Transverse colon (tissue), 4 donors: ENCODE results near the gene WDR31. TPM values are rescaled to one million over a fixed set of nuclear protein-coding genes. Genes with fewer than 3 reads are reported as not detected.

Source experiments
- DNase-seq: peaks from one replicate; pipeline ENCODE4 v3.0.0-alpha.2; 2019
- H3K27ac ChIP-seq, 4 donors: fragments of 200-600 bp; sonication (generic); 2 replicates each; pipeline ENCODE4 v1.5.1; 2016 to 2018; ENCODE audit warnings: inconsistent platforms in 4 of 4
- H3K27me3 ChIP-seq: fragments of 200-600 bp; sonication (generic); 2 replicates; pipeline ENCODE4 v1.5.1; 2017; ENCODE audit warnings: inconsistent platforms
- H3K36me3 ChIP-seq, 4 donors: fragments of 200-600 bp; sonication (generic); 2 replicates each; pipeline ENCODE4 v1.5.1; 2017 to 2019; ENCODE audit warnings: inconsistent platforms in 4 of 4
- H3K4me1 ChIP-seq, 4 donors: fragments of 200-600 bp; sonication (generic); 2 replicates each; pipeline ENCODE4 v1.5.1; 2017 to 2020; ENCODE audit warnings: inconsistent platforms in 4 of 4
- H3K4me3 ChIP-seq, 4 donors: fragments of 200-600 bp; sonication (generic); 1 replicate in 1 of 4; 2 replicates in 3 of 4; pipeline versions ENCODE4 v1.5.1 to v1.6.1; 2017 to 2019; ENCODE audit warnings: inconsistent platforms in 4 of 4
- H3K9me3 ChIP-seq, 2 donors: fragments of 200-600 bp; sonication (generic); 2 replicates each; pipeline ENCODE4 v1.5.1; 2017 to 2019; ENCODE audit warnings: inconsistent platforms in 2 of 2
- CTCF ChIP-seq, 5 experiments: fragments of 200-600 bp in 3 of 5; fragments of 450-650 bp in 2 of 5; sonication (generic) in 3 of 5; IDR thresholded peaks; 1 replicate in 2 of 5; 2 replicates in 3 of 5; pipeline ENCODE4 v1.5.1; 2016 to 2017; ENCODE audit warnings: antibody characterized with exemption in 5 of 5, inconsistent platforms in 3 of 5, mild to moderate bottlenecking in 2 of 5, moderate library complexity in 1 of 5
- EP300 ChIP-seq: sonication (generic); formaldehyde crosslinking; IDR thresholded peaks from one replicate; pipeline ENCODE4 v1.6.1; 2017; ENCODE audit warnings: antibody characterized with exemption, low read depth
- POLR2A ChIP-seq: fragments of 450-650 bp; IDR thresholded peaks from one replicate; pipeline ENCODE4 v1.6.1; 2016; ENCODE audit warnings: antibody characterized with exemption, mild to moderate bottlenecking, moderate library complexity
- POLR2AphosphoS5 ChIP-seq, 3 donors: sonication (generic); formaldehyde crosslinking; IDR thresholded peaks; one replicate each; pipeline ENCODE4 v1.6.1; 2016; ENCODE audit warnings: antibody characterized with exemption in 3 of 3
- WGBS, 2 donors: methylation state at CpG; one replicate each; pipeline ENCODE4 v1.1.5; 2018; ENCODE audit warnings: low coverage in 1 of 2; 5-methylcytosine and 5-hydroxymethylcytosine counted together
- in situ Hi-C, 4 donors: fragments of 200-750 bp; cut with MboI; loops; one replicate each; pipeline versions ENCODE4 v1.15.0 to v1.15.1; 2017; ENCODE audit warnings: low sequenced_read_pairs in 3 of 4, low pct_ligation_motif_present in 1 of 4, low pct_unique_long_range_greater_than_20kb in 1 of 4
- intact Hi-C: fragments of 100-400 bp; cut with DNase I; formaldehyde crosslinking; loops from one replicate; pipeline ENCODE4 v1.15.1; 2023; ENCODE audit warnings: low total_unique reads
- total RNA-seq, 4 donors: library from RNA; depleted of rRNA; stranded (reverse); fragments of >200 nt; gene quantifications; one replicate each; pipeline ENCODE4 v1.1.0, GENCODE V29; 2016

Gene WDR31
- total RNA-seq, 4 donors from 2014 or later, result 0.60 to 3.0 (median 1.6) TPM

GRCh38 chr9:113316030-113316429 lies 24.0 kb downstream of the WDR31 start:
- in situ Hi-C loops, result loop anchor here in 3 of 4 donors (10.0 to 25.0 kb wide), 2 partner anchors 89 to 346 kb away; partner anchors contain the start of gene ALAD (in 1 of the 3)
- Histone ChIP-seq H3K4me1 (no peaks in the 10 kb centered on the region), H3K27ac (no peak overlapping the region), H3K36me3 (no peaks in the 10 kb centered on the region), H3K27me3 (no peaks in the 10 kb centered on the region), H3K9me3 (no peaks in the 10 kb centered on the region), H3K4me3 (no peak overlapping the region)
- no peak for DNase-seq
- TF ChIP-seq POLR2AphosphoS5 (IDR thresholded peaks at IDR 0.05), result no peak
- TF ChIP-seq POLR2A, result no peak
- TF ChIP-seq EP300, result no peak
- TF ChIP-seq CTCF (IDR thresholded peaks at IDR 0.05), result no peak
- WGBS, 2 donors, result 85 to 91% methylated on average over 3 to 4 of the region's 4 CpGs
- intact Hi-C loops, result no loop called here

GRCh38 chr9:113315231-113315630 lies 24.8 kb downstream of the WDR31 start:
- no peaks in the 10 kb centered on the region for H3K36me3 ChIP-seq
- in situ Hi-C loops, result loop anchor here in 3 of 4 donors (10.0 to 25.0 kb wide), 2 partner anchors 90 to 347 kb away; partner anchors contain the start of gene ALAD (in 1 of the 3)
- intact Hi-C loops, result no loop called here
- H3K27ac ChIP-seq, result no peak overlapping the region
- no peak overlapping the region for H3K4me3 ChIP-seq
- TF ChIP-seq EP300 (no peak), CTCF (IDR thresholded peaks at IDR 0.05) (no peak), POLR2AphosphoS5 (IDR thresholded peaks at IDR 0.05) (no peak), POLR2A (no peak)
- no peaks in the 10 kb centered on the region for H3K4me1 ChIP-seq
- H3K9me3 ChIP-seq, result no peaks in the 10 kb centered on the region
- no peak for DNase-seq
- H3K27me3 ChIP-seq, result no peaks in the 10 kb centered on the region

DNA sequence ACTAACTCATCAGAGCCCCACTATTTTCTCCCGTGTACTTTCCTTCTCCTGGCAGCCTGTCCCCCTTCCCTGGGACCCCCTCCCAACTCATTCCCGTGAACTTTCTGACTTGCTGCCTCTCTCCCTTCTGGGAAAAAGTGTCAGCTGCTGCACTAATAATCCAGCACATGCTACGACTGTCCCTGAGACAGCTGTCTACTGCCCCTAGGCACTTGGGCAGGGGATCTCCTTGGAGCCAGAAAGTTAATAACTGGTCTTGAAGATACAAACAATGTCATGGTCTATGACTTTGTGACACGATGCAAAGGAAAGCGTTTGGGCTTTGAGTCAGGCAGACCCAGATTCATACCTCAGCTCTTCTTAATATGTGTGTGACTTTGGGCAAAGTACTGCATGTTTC lies 26.8 kb downstream of the WDR31 start:
- WGBS, 2 donors, result 78 to 84% methylated on average over 4 to 5 of the region's 5 CpGs
- Histone ChIP-seq H3K27me3 (no peaks in the 10 kb centered on the region), H3K36me3 (no peaks in the 10 kb centered on the region), H3K27ac (no peak overlapping the region), H3K4me1 (no peaks in the 10 kb centered on the region), H3K9me3 (no peaks in the 10 kb centered on the region), H3K4me3 (no peak overlapping the region)
- in situ Hi-C loops, result loop anchor here in 3 of 4 donors (10.0 to 25.0 kb wide), 2 partner anchors 92 to 349 kb away; partner anchors contain the start of gene ALAD (in 1 of the 3)
- no peak for TF ChIP-seq POLR2AphosphoS5 (IDR thresholded peaks at IDR 0.05)
- no peak for TF ChIP-seq CTCF (IDR thresholded peaks at IDR 0.05)
- no peak for TF ChIP-seq POLR2A
- no peak for TF ChIP-seq EP300
- no peak for DNase-seq
- intact Hi-C loops, result no loop called here

DNA sequence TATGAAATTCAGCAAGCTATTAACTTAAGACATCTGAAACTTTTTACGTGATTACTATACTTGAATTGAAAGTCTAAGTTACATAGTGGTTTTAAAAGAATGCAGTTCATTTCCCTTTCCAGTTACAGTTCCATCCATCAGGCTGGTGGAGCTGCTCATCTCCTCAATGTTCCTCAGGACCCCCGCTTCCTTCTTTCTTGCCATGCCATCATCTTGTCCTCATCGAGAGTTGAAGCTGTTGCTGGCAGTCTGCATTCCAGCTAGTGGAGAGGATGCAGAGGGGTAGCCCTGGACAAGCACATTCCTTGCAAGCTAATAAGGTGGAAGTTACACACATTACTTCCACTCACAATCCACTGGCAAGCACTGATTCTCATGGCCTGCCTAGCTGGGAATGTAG lies 28.1 kb downstream of the WDR31 start:
- H3K36me3 ChIP-seq, result no peaks in the 10 kb centered on the region
- intact Hi-C loops, result no loop called here
- DNase-seq, result no peak
- 77 to 80% methylated on average over 3 of the region's 3 CpGs for WGBS, 2 donors
- H3K4me3 ChIP-seq, result no peak overlapping the region
- no peaks in the 10 kb centered on the region for H3K27me3 ChIP-seq
- no peaks in the 10 kb centered on the region for H3K4me1 ChIP-seq
- TF ChIP-seq CTCF (IDR thresholded peaks at IDR 0.05), result no peak
- TF ChIP-seq POLR2AphosphoS5 (IDR thresholded peaks at IDR 0.05), result no peak
- no peak for TF ChIP-seq EP300
- no peak for TF ChIP-seq POLR2A
- H3K9me3 ChIP-seq, result no peaks in the 10 kb centered on the region
- in situ Hi-C loops, result loop anchor here in 3 of 4 donors (10.0 to 25.0 kb wide), 2 partner anchors 93 to 350 kb away; partner anchors contain the start of gene ALAD (in 1 of the 3)
- no peak overlapping the region for H3K27ac ChIP-seq
